Effector memory CD8-positive, alpha-beta T cell (primary cell): ENCODE data around the gene SLC28A1.
"Not testable (repeated sequence)": the region's sequence is repeated elsewhere in the genome, so short reads cannot be mapped to it uniquely, and the experiment has no call there.

Source experiments
- ATAC-seq: fragments of 150-1000 bp; cut with Tn5 transposase; replicated peaks from 2 replicates; pipeline ENCODE4 v1.10.0; 2021; ENCODE audit warnings: mild to moderate bottlenecking, moderate library complexity
- DNase-seq, 3 experiments: peaks; one replicate each; pipeline ENCODE4 v3.0.0; 2021
- H3K27ac Mint-ChIP-seq, 2 donors: one replicate each; pipeline ENCODE4 v1.8.0; 2022; ENCODE audit warnings: mild to moderate bottlenecking in 2 of 2, mixed read lengths in 2 of 2, moderate library complexity in 2 of 2
- H3K27me3 Mint-ChIP-seq, 2 donors: one replicate each; pipeline ENCODE4 v1.8.0; 2022; ENCODE audit warnings: mixed read lengths in 2 of 2
- H3K36me3 Mint-ChIP-seq: one replicate; pipeline ENCODE4 v1.8.0; 2022; ENCODE audit warnings: mild to moderate bottlenecking, moderate library complexity, mixed read lengths; ENCODE audit not compliant: insufficient read depth
- H3K4me1 Mint-ChIP-seq, 2 donors: one replicate each; pipeline ENCODE4 v1.8.0; 2022; ENCODE audit warnings: low read depth in 2 of 2, mixed read lengths in 2 of 2
- H3K4me3 Mint-ChIP-seq, 2 donors: one replicate each; pipeline ENCODE4 v1.8.0; 2022; ENCODE audit warnings: mild to moderate bottlenecking in 2 of 2, mixed read lengths in 2 of 2, moderate library complexity in 2 of 2
- H3K9me3 Mint-ChIP-seq, 2 donors: one replicate each; pipeline ENCODE4 v1.8.0; 2022; ENCODE audit warnings: mixed read lengths in 2 of 2
- total RNA-seq, 9 experiments: gene quantifications; one replicate each; lab custom pipeline; 2026; lab: John Stamatoyannopoulos, UW

Gene SLC28A1, protein sequence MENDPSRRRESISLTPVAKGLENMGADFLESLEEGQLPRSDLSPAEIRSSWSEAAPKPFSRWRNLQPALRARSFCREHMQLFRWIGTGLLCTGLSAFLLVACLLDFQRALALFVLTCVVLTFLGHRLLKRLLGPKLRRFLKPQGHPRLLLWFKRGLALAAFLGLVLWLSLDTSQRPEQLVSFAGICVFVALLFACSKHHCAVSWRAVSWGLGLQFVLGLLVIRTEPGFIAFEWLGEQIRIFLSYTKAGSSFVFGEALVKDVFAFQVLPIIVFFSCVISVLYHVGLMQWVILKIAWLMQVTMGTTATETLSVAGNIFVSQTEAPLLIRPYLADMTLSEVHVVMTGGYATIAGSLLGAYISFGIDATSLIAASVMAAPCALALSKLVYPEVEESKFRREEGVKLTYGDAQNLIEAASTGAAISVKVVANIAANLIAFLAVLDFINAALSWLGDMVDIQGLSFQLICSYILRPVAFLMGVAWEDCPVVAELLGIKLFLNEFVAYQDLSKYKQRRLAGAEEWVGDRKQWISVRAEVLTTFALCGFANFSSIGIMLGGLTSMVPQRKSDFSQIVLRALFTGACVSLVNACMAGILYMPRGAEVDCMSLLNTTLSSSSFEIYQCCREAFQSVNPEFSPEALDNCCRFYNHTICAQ
- 0 to 0.25 (median 0) reads per million in 9 experiments for total RNA-seq

DNA sequence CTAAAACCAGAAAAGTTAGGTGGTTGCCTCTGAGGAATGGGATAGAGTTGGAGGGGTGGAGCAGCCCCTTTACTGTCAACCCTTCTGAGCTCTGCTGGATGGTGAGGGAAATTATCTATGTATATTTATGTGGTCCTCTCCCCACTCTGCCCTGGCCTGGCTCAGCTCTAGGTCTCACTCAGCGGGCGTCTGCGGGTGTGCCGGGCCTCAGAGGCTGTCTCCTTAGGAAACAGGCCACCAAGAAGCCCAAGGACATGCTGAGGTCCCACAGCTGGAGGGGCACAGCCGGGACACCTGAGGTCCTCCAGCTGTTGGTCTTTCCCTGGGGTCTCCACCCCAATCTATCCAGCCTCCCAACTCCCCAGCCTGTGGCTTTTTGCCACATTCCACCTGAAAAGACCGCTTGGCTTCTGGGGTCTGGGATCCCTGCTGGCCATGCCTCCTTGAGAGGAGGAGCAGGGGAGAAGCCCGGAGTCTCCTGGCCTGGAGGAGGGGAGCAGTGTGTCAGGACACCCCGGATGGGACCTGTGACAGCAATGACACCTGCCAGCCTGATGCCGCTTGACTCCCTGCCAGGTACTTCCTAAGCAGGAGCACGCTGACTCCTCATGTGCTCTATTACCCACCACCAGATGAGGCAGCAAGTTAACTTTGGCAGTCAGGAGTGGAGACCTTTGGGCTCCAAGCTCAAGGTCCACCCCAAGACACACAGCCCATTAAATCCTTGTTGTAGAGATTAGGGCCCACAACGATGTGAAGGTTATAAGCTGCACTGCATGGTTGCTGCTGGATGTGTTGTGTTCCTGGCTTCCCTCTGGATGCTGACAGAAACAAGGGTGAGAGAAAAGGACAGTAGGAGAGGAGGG, at the start of gene SLC28A1:
TSS of gene SLC28A1 (plus strand) at position 747 of the 866 bp plus-strand sequence. CDS start 3,099 bp downstream, outside the sequence.
- Mint-ChIP-seq H3K9me3 (no peaks in the 10 kb centered on the region), H3K4me3 (no peak within 1 kb of the TSS), H3K27ac (no peak within 1 kb of the TSS), H3K36me3 (no peaks in the 10 kb centered on the region), H3K27me3 (peaks cover 7 to 38% of the 10 kb centered on the region in 2 donors), H3K4me1 (no peaks in the 10 kb centered on the region)
- DNase-seq (no peak), ATAC-seq (no peak)

DNA sequence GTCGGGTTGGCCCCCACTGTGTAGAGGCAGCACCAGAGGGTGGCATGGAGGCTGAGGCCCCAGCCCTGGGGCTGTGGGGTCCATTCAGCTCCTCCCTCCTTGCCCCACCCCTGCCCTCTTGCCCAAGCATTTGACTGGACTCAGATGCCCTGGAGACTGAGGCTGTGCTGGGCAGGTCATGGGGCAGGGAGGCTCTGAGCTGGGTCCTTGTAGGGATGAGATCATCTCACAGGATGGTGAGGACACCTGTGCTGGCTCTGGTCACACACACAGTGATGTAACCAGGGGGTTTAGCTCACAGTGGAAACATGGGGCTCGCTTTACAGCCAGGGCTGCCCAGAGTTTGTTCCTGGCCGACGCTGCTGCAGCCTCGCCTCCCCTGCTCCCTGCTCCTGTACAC, 49.5 kb upstream of the SLC28A1 start:
- H3K36me3 Mint-ChIP-seq: peaks cover 2% of the 10 kb centered on the region
- no peaks in the 10 kb centered on the region for H3K9me3 Mint-ChIP-seq
- DNase-seq (no peak), ATAC-seq (no peak)
- no peak overlapping the region for H3K4me3 Mint-ChIP-seq
- H3K27ac Mint-ChIP-seq: no peak overlapping the region
- H3K4me1 Mint-ChIP-seq: no peaks in the 10 kb centered on the region
- H3K27me3 Mint-ChIP-seq: peaks cover 17 to 37% of the 10 kb centered on the region in 2 donors

DNA sequence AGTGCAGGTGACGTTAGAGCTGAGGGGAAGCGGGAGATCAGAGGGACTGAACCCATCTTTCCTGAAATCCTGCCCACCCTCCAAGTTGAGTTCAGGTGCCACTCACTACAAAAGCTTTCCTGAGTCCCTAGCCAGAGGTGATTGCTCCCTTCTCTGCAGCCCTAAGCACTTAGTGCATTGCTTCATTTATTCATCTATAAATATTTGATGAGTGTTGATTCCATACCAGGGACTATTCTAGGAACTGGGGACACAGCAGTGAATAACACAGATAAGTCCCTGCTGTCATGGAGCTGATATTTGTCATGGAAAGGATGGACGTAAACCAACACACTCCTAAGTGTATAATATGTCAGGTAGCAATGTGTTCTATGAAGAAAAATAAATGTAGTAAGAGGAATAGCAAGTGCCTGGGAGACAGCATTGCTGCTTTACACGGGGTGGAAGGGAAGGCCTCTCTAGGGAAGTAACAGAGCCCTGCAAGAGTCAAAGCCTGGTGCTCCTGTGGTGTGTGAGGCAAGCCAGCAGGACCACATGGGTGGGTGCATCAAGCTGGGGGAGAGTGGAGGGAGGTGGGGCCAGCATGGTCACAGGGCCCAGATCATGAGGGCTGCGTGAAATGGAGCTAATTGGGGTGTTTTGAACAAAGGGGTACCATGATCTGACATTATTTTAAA, 48.7 kb upstream of the SLC28A1 start:
- H3K9me3 Mint-ChIP-seq: no peaks in the 10 kb centered on the region
- DNase-seq: no peak
- no peak for ATAC-seq

DNA sequence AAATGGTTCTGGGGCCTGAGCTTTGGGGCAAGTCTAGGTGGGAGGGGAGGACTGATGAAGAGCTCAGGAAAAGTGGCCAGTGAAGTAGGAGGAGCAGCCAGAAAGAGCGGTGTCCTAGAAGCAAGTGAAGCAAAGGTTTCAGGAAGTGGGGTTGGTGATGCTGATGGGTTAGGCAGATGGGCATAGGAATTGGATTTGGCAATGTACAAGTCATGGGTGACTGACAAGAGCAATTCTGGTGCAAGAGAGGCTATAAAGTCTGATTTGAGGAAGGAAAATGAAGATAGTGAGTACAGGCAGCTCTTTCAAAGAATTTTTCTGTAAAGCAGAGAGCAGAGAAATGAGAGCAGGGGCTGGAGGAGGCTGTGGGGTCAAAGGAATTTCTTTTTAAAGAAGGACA, 47.6 kb upstream of the SLC28A1 start:
- Mint-ChIP-seq H3K4me3 (no peak overlapping the region), H3K36me3 (no peaks in the 10 kb centered on the region), H3K4me1 (no peaks in the 10 kb centered on the region), H3K27ac (no peak overlapping the region), H3K9me3 (no peaks in the 10 kb centered on the region), H3K27me3 (peaks cover 28 to 32% of the 10 kb centered on the region in 2 donors)
- ATAC-seq (no peak), DNase-seq (no peak)

More for the DNA sequence above, 48.7 kb upstream of the SLC28A1 start:
- peaks cover 18 to 31% of the 10 kb centered on the region in 2 donors for H3K27me3 Mint-ChIP-seq
- H3K36me3 Mint-ChIP-seq: no peaks in the 10 kb centered on the region
- no peaks in the 10 kb centered on the region for H3K4me1 Mint-ChIP-seq
- H3K4me3 Mint-ChIP-seq: no peak overlapping the region
- H3K27ac Mint-ChIP-seq: no peak overlapping the region

DNA sequence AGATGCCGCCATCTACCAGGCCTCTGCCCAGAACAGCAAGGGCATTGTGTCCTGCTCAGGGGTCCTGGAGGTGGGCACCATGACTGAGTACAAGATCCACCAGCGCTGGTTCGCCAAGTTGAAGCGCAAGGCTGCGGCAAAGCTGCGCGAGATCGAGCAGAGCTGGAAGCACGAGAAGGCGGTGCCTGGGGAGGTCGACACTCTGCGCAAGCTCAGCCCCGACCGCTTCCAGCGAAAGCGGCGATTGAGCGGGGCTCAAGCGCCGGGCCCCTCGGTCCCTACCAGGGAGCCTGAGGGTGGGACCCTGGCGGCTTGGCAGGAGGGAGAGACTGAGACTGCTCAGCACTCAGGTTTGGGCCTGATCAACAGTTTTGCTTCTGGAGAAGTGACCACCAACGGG, 44.7 kb upstream of the SLC28A1 start:
- H3K36me3 Mint-ChIP-seq: no peaks in the 10 kb centered on the region
- no peak overlapping the region for H3K4me3 Mint-ChIP-seq
- DNase-seq (no peak), ATAC-seq (no peak)
- no peaks in the 10 kb centered on the region for H3K9me3 Mint-ChIP-seq
- H3K27ac Mint-ChIP-seq: no peak overlapping the region
- H3K4me1 Mint-ChIP-seq: no peaks in the 10 kb centered on the region
- peaks cover 28 to 32% of the 10 kb centered on the region in 2 donors for H3K27me3 Mint-ChIP-seq

DNA sequence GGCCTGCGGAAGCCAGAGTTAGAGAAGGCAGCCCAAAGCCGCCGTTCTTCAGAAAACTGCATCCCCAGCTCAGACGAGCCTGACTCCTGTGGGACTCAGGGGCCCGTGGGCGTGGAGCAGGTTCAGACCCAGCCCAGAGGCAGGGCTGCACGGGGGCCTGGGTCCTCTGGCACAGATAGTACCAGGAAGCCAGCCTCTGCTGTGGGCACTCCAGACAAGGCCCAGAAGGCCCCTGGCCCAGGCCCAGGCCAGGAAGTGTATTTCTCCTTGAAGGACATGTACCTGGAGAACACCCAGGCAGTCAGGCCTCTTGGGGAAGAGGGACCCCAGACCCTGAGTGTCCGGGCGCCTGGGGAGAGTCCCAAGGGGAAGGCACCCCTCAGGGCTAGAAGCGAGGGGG, 44.2 kb upstream of the SLC28A1 start:
- Mint-ChIP-seq H3K9me3 (no peaks in the 10 kb centered on the region), H3K4me1 (no peaks in the 10 kb centered on the region), H3K36me3 (no peaks in the 10 kb centered on the region)

DNA sequence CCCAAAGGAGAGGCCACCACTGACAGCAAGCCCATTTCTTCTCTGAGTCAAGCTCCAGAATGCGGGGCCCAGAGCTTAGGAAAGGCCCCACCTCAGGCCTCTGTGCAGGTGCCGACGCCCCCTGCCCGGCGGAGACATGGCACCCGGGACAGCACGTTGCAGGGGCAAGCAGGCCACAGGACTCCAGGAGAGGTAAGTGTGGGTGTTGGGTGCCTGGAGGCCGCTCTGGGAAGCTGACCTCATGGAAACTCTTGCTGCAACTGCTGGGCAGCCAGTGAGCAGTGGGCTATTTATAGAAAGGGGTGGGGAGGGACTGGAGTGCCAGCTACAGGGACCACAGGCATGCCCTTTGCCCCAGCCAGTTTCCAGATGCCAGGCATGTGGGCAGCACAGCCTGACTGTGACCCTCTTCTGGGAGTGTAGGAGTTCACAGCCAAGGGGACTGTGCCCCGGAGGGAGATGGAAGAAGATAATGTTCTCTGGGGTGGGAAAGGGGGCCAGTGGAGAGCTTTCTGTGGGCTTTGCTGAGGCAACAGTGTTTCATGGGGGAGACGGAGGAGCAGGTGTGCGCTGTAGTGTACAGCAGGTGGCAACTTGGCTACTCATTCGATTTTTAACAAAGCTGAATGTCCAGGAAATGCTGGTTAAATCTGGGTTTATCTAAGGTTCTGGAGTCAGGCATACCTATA, 43.6 kb upstream of the SLC28A1 start:
- H3K36me3 Mint-ChIP-seq: no peaks in the 10 kb centered on the region
- ATAC-seq (no peak), DNase-seq (no peak)
- no peaks in the 10 kb centered on the region for H3K9me3 Mint-ChIP-seq
- H3K27ac Mint-ChIP-seq: peak overlapping the region in 1 of 2 donors; percentile 44
- no peaks in the 10 kb centered on the region for H3K4me1 Mint-ChIP-seq
- H3K27me3 Mint-ChIP-seq: peaks cover 22 to 23% of the 10 kb centered on the region in 2 donors
- no peak overlapping the region for H3K4me3 Mint-ChIP-seq

More for the DNA sequence above, 44.2 kb upstream of the SLC28A1 start:
- Mint-ChIP-seq H3K27ac (no peak overlapping the region), H3K4me3 (no peak overlapping the region), H3K27me3 (peaks cover 27 to 28% of the 10 kb centered on the region in 2 donors)
- ATAC-seq (no peak), DNase-seq (no peak)

DNA sequence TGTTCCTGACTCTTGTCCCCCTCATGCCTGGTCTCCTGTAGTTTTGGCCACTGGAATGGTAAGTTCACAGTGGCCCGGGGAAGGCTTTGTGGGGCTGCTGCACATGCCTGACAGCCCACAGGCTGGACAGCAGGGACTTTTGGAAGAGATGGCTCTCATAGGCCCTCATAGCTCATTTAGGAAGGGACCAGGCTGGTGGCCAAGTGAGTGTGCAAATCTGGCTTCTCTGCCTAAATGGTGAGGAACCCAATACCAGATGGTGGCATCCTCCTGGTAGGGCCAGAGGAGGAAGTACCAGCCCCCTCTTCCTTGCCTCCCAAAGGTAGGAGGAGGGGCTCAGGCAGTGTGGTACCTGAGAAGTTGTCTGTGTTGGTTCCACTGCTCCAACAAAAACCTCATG, 41.7 kb upstream of the SLC28A1 start:
- H3K27me3 Mint-ChIP-seq: peaks cover 13 to 17% of the 10 kb centered on the region in 2 donors
- no peaks in the 10 kb centered on the region for H3K4me1 Mint-ChIP-seq
- no peak for DNase-seq
- no peak for ATAC-seq
- H3K9me3 Mint-ChIP-seq: peaks cover 0 to 7% of the 10 kb centered on the region in 2 donors
- H3K36me3 Mint-ChIP-seq: peaks cover 2% of the 10 kb centered on the region
- peak overlapping the region in 1 of 2 donors; percentile 44 for H3K27ac Mint-ChIP-seq
- H3K4me3 Mint-ChIP-seq: no peak overlapping the region

DNA sequence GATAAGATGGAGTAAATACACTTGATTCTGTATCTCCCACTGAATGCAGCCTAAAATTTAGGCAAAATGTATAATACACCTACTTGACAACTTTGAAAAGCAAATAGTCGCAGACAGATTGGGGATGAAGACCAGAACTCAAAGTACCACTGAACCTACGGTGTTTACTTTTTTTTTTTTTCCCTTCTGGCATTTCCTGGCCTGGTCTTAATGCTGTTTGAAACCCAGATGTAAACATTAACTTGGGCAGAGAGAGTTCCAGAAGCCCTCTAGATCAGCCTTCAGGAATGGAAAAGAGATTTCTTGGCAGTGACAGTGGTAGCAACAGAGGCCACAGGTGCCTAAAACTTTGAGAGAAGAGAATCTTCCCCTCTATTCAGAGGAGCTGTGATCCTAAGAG, 39.5 kb upstream of the SLC28A1 start:
- peaks cover 0 to 14% of the 10 kb centered on the region in 2 donors for H3K9me3 Mint-ChIP-seq
- ATAC-seq: no peak
- peaks cover 10 to 12% of the 10 kb centered on the region in 2 donors for H3K27me3 Mint-ChIP-seq
- H3K4me3 Mint-ChIP-seq: no peak overlapping the region
- peaks cover 3% of the 10 kb centered on the region for H3K36me3 Mint-ChIP-seq
- DNase-seq: no peak
- no peak overlapping the region for H3K27ac Mint-ChIP-seq
- no peaks in the 10 kb centered on the region for H3K4me1 Mint-ChIP-seq

DNA sequence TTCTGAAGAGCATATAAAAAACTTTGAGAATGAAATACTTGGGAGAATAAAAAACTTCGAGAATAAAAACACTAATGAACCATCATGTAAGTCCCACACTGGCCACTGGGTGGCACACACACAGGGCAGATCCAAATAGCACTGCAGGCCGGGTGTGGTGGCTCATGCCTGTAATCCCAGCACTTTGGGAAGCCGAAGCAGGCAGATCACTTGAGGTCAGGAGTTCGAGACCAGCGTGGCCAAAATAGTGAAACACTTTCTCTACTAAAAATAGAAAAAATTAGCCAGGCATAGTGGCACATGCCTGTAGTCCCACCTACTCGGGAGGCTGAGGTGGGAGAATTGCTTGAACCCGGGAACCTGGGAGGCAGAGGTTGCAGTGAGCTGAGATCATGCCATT, 38.8 kb upstream of the SLC28A1 start:
- Mint-ChIP-seq H3K27me3 (peaks cover 10 to 12% of the 10 kb centered on the region in 2 donors), H3K9me3 (peaks cover 0 to 14% of the 10 kb centered on the region in 2 donors)
- not testable (repeated sequence) for H3K4me3 Mint-ChIP-seq, H3K27ac Mint-ChIP-seq, H3K4me1 Mint-ChIP-seq, H3K36me3 Mint-ChIP-seq
- DNase-seq: peak; percentile 14 to 41 (median 21)
- ATAC-seq: peak; percentile 53

DNA sequence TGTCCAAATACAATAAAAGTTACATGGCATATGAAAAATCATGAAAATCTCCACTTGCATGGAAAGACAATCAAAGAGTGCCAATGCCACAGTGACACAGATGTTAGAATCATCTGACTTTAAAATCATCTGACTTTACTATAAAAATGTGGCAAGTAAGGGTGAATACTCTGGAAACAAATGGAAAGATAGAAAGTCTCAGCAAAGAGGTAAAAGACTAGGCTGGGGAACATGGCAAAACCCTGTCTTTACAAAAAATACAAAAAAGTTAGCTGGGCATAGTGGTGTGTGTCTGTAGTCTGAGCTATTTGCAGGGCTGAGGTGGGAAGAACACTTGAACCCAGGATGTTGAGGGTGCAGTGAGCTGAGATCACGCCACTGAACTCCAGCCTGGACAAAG, 38.2 kb upstream of the SLC28A1 start:
- peaks cover 0 to 14% of the 10 kb centered on the region in 2 donors for H3K9me3 Mint-ChIP-seq
- no peaks in the 10 kb centered on the region for H3K4me1 Mint-ChIP-seq
- no peak overlapping the region for H3K4me3 Mint-ChIP-seq
- H3K27me3 Mint-ChIP-seq: peaks cover 5 to 6% of the 10 kb centered on the region in 2 donors
- ATAC-seq: no peak
- no peak overlapping the region for H3K27ac Mint-ChIP-seq
- peaks cover 3% of the 10 kb centered on the region for H3K36me3 Mint-ChIP-seq
- no peak for DNase-seq

DNA sequence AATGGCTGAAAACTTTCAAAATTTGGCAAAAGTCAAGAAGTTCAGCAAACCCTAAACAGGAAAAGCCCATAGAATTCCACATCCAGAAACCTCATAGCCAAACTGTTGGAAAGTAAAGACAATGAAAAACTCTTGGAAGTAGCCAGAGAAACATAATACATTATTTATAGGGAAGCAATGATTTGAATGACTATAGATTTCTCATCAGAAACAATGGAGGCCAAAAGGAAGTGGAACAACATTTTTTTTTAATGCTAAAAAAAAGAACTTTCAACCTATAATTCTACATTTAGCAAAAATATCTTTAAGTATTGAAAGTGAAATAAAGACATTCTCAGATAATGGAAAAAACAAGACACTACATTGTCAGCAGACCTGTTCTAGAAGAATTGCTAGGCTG, 37.1 kb upstream of the SLC28A1 start:
- peaks cover 3% of the 10 kb centered on the region for H3K36me3 Mint-ChIP-seq
- H3K4me1 Mint-ChIP-seq: no peaks in the 10 kb centered on the region
- peak overlapping the region in 1 of 2 donors; percentile 53 for H3K27ac Mint-ChIP-seq
- DNase-seq (no peak), ATAC-seq (no peak)
- no peak overlapping the region for H3K4me3 Mint-ChIP-seq
- H3K27me3 Mint-ChIP-seq: no peaks in the 10 kb centered on the region
- peaks cover 0 to 14% of the 10 kb centered on the region in 2 donors for H3K9me3 Mint-ChIP-seq
